Osteocyte (in vitro differentiated cells): ENCODE results near the gene UBE2N. TPM values are rescaled to one million over a fixed set of nuclear protein-coding genes. Genes with fewer than 3 reads are reported as not detected.

Experiments used
- DNase-seq: peaks from one replicate; pipeline ENCODE4 v3.0.0; 2021; ENCODE audit warnings: mixed read lengths; ENCODE audit not compliant: unreplicated experiment; ENCODE audit errors: extremely low spot score
- H3K27ac Mint-ChIP-seq: one replicate; pipeline ENCODE4 v1.8.0; 2021; ENCODE audit warnings: mild to moderate bottlenecking, mixed read lengths; ENCODE audit not compliant: unreplicated experiment
- H3K27me3 Mint-ChIP-seq: one replicate; pipeline ENCODE4 v1.8.0; 2021; ENCODE audit warnings: mixed read lengths; ENCODE audit not compliant: unreplicated experiment
- H3K36me3 Mint-ChIP-seq: one replicate; pipeline ENCODE4 v1.8.0; 2021; ENCODE audit warnings: mixed read lengths; ENCODE audit not compliant: unreplicated experiment
- H3K4me1 Mint-ChIP-seq: one replicate; pipeline ENCODE4 v1.8.0; 2021; ENCODE audit warnings: mixed read lengths; ENCODE audit not compliant: unreplicated experiment
- H3K4me3 Mint-ChIP-seq: one replicate; pipeline ENCODE4 v1.8.0; 2021; ENCODE audit warnings: mild to moderate bottlenecking, moderate library complexity, mixed read lengths; ENCODE audit not compliant: unreplicated experiment
- H3K9me3 Mint-ChIP-seq: one replicate; pipeline ENCODE4 v1.8.0; 2021; ENCODE audit warnings: mixed read lengths; ENCODE audit not compliant: unreplicated experiment
- total RNA-seq: library from RNA; stranded (reverse); gene quantifications from 2 replicates; pipeline ENCODE4 v1.2.1, GENCODE V29; 2021
- TF ChIP-seq, protein P1 (sequence below): fragments of 200-600 bp; sonication (generic); IDR thresholded peaks from 2 replicates; pipeline ENCODE4 v1.5.0; 2021; ENCODE audit warnings: antibody characterized with exemption, mild to moderate bottlenecking, moderate library complexity

Gene UBE2N
- total RNA-seq, 1 donor from 2014 or later = 68.3 TPM

DNA sequence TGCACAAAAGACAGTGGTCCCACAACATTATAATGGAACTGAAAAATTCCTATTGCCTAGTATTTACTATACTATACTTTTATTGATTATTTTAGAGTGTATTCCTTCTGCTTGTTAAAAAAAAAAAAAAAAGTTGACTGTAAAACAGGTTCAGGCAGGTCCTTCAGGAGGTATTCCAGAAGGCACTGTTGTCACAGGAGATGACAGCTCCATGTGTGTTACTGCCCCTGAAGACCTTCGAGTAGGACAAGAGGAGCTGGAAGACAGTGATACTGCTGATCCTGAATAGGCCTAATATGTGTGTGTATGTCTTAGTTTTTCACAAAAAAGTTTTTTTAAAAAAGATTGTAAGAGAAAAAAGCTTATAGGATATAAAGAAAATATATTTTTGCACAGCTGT is 12.3 kb downstream of the UBE2N start:
- Mint-ChIP-seq H3K36me3 (no peaks in the 10 kb centered on the region), H3K4me1 (peaks cover 63% of the 10 kb centered on the region), H3K4me3 (no peak overlapping the region), H3K27me3 (no peaks in the 10 kb centered on the region), H3K27ac (no peak overlapping the region), H3K9me3 (no peaks in the 10 kb centered on the region)
- DNase-seq = no peak
- TF ChIP-seq, protein P1, sequence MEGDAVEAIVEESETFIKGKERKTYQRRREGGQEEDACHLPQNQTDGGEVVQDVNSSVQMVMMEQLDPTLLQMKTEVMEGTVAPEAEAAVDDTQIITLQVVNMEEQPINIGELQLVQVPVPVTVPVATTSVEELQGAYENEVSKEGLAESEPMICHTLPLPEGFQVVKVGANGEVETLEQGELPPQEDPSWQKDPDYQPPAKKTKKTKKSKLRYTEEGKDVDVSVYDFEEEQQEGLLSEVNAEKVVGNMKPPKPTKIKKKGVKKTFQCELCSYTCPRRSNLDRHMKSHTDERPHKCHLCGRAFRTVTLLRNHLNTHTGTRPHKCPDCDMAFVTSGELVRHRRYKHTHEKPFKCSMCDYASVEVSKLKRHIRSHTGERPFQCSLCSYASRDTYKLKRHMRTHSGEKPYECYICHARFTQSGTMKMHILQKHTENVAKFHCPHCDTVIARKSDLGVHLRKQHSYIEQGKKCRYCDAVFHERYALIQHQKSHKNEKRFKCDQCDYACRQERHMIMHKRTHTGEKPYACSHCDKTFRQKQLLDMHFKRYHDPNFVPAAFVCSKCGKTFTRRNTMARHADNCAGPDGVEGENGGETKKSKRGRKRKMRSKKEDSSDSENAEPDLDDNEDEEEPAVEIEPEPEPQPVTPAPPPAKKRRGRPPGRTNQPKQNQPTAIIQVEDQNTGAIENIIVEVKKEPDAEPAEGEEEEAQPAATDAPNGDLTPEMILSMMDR = no peak

DNA sequence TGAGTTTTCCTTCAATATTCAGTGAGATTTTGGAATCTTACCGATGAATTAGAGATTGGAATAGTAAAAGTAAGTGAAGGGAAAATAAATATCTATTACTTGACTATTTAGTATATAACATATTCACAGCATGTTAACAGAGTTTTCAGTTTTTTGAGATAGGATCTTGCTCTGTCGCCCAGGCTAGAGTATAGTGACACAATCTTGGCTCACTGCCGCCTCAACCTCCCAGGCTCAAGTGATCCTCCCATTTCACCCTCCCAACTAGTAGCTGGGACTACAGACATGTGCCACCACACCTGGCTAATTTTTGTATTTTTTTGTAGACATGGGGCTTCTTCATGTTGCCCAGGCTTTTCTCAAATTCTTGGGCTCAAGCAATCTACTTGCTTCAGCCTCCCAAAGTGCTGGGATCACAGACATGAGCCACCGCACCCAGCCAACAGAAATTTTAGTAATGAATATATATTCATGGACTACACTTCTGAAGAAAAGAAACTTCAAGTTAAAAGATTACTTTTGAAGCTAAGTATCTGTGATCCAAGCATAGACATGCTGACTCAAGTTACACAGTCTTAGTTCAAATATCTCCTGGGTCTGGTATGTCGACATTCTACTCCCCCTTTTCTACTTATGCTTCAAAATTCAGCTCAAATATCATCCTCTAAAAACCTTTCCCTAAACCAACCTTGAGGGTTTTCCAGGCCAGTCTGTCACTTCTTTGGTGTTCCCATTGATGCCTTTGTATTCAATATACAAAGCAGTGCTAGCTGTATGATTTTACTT is 13.8 kb downstream of the UBE2N start:
- no peaks in the 10 kb centered on the region for H3K9me3 Mint-ChIP-seq
- H3K4me3 Mint-ChIP-seq = no peak overlapping the region
- no peaks in the 10 kb centered on the region for H3K36me3 Mint-ChIP-seq
- H3K4me1 Mint-ChIP-seq = peaks cover 59% of the 10 kb centered on the region
- TF ChIP-seq, protein P1 = no peak
- no peaks in the 10 kb centered on the region for H3K27me3 Mint-ChIP-seq
- no peak for DNase-seq
- peak overlapping the region; percentile 67 for H3K27ac Mint-ChIP-seq

DNA sequence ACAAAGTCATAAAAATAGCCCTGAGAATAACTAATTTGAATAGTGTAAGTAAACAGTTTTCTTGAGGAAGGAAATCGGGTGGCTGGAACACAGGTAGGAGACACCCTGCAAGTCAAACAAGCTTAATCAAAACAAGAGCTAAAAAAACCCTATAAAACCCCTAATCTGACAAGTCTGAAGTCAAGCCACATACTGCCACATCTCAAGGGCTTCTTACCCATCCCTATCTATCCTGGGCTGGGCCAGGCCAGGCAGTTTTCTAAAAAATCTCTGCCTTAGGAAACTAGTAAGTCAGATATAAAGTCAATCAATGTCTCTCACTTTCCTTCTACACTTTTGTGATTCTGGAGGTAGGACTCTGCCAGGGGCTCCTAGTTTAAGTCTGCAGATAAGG is 15.3 kb downstream of the UBE2N start:
- TF ChIP-seq, protein P1 = no peak
- no peaks in the 10 kb centered on the region for H3K27me3 Mint-ChIP-seq
- H3K9me3 Mint-ChIP-seq = no peaks in the 10 kb centered on the region
- H3K4me1 Mint-ChIP-seq = peaks cover 52% of the 10 kb centered on the region
- no peak overlapping the region for H3K4me3 Mint-ChIP-seq
- peaks cover 2% of the 10 kb centered on the region for H3K36me3 Mint-ChIP-seq
- no peak for DNase-seq
- H3K27ac Mint-ChIP-seq = no peak overlapping the region

DNA sequence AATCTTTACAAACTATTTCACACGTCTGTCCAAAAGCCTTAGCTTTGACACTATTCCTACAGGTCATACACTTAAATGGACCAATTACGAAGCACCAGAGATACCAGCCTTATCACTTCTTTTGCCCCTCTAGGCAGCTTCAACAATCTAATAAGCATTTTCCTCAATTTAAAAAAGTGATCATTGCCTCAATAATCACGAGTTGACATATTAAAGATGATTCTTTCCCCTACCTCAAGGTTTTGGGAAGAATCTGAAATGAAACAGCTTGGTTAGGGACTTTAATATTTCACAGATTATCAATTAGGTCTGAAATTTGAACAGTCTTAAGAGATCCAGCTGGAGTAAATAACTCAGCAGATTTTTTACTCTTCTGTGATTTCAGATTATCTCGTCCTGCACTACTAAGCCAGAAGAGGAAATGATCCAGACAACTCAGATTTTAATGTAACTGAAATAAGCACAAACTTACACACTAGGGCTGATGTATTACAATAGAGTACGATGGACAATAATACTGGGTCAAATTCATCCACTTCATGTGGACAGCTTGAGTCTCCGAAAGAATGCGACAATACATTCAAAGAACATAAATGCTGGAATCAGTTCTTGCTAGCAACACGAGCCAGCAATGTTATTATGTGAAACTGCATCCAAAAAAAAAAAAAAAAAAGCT is 15.9 kb downstream of the UBE2N start:
- no peak for DNase-seq
- H3K4me1 Mint-ChIP-seq = peaks cover 52% of the 10 kb centered on the region
- H3K9me3 Mint-ChIP-seq = no peaks in the 10 kb centered on the region
- no peak overlapping the region for H3K4me3 Mint-ChIP-seq
- TF ChIP-seq, protein P1 = no peak
- H3K36me3 Mint-ChIP-seq = peaks cover 2% of the 10 kb centered on the region
- H3K27ac Mint-ChIP-seq = no peak overlapping the region
- H3K27me3 Mint-ChIP-seq = no peaks in the 10 kb centered on the region

DNA sequence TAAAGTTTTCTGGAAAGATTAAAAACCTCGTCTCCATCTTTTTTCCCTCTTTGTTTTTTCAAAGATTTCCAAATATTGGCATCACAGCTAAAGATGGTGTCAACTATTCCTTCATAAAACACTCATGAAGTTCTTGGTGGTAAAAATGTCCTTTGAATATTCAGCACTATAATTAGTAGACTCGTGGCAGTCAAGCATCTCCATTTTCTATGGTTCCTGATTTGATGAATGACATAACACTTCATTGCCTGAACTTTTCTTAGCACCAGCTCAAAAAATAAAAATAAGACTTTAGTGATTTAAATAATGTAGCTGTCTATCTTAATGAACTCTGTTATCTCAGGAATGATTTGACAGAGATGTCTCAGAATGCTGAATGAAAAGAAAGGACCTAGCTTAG is 19.7 kb downstream of the UBE2N start:
- no peak overlapping the region for H3K27ac Mint-ChIP-seq

More for the DNA sequence above, 19.7 kb downstream of the UBE2N start:
- Mint-ChIP-seq H3K4me3 (no peak overlapping the region), H3K36me3 (peaks cover 2% of the 10 kb centered on the region), H3K9me3 (no peaks in the 10 kb centered on the region), H3K4me1 (peaks cover 35% of the 10 kb centered on the region), H3K27me3 (no peaks in the 10 kb centered on the region)
- DNase-seq = no peak
- TF ChIP-seq, protein P1 = no peak
